ENCODE results near the gene SDK2. TPM values are rescaled to one million over a fixed set of nuclear protein-coding genes. Genes with fewer than 3 reads are reported as not detected.

SDK2 gene
- polyA plus RNA-seq, 3 donors, result 0.01 TPM; not detected in 2

DNA sequence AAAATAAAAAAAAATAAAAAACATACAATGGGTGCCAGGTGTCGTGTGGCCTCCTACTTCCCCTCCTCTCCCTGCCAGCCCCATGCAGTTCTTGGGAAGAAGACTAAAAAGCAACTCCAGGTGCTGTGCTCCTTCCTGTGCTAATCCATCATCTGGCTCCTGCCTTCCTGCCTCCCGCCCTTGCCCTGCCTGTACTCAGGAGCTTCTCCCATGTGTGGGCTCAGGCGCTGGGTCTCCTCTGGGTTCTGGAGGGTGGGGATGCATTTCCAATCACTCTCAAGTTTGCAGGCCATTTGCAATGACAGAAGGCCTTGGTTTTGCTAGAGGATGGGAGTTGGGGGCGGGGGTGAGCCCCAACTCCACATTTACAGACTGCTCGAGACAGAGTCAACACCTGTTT is 122.9 kb downstream of the SDK2 start:
- no peaks in the 10 kb centered on the region for H3K79me2 ChIP-seq (ENCODE audit: insufficient read depth, low read length)
- H3K4me2 ChIP-seq (replicated peaks; ENCODE audit: extremely low read depth, low read length, poor library complexity, severe bottlenecking), result no peak overlapping the region
- H3K27ac ChIP-seq (ENCODE audit: low read depth in 1 of 2, low read length in 2 of 2), result no peak overlapping the region
- H3K4me3 ChIP-seq (replicated peaks in 1 of 3; ENCODE audit: low read depth in 2 of 3, low read length in 3 of 3), result no peak overlapping the region
- no peak overlapping the region for H3K9ac ChIP-seq (ENCODE audit: insufficient read depth, low read length, poor library complexity, severe bottlenecking)
- DNase-seq, result no peak
- no peaks in the 10 kb centered on the region for H3K4me1 ChIP-seq (ENCODE audit: control insufficient read depth in 1 of 2, insufficient read depth in 2 of 2, low read length in 2 of 2)
- no peaks in the 10 kb centered on the region for H3K36me3 Mint-ChIP-seq
- intact Hi-C loops (cut with micrococcal nuclease), result no loop called here
- peaks cover 0 to 3% (median 0%) of the 10 kb centered on the region in 7 donors for H3K9me3 Mint-ChIP-seq
- no peaks in the 10 kb centered on the region for H3K4me1 Mint-ChIP-seq
- no peak overlapping the region for H2AFZ ChIP-seq (ENCODE audit: insufficient read depth, low read depth, low read length, poor library complexity, severe bottlenecking)
- no peaks in the 10 kb centered on the region for H4K20me1 ChIP-seq (ENCODE audit: insufficient read depth, low read length)
- no peaks in the 10 kb centered on the region for H3K36me3 ChIP-seq (replicated peaks in 1 of 2; ENCODE audit: control insufficient read depth in 1 of 2, insufficient read depth in 2 of 2, low read length in 2 of 2)
- no peaks in the 10 kb centered on the region for H3K27me3 ChIP-seq (ENCODE audit: control insufficient read depth in 2 of 2, insufficient read depth in 2 of 2, low read length in 2 of 2)
- 69% methylated on average over 2 of the region's 5 CpGs for WGBS (ENCODE audit: insufficient coverage)
- H3K27me3 Mint-ChIP-seq (ENCODE audit: low read depth in 3 of 3), result peaks cover 0 to 3% (median 2%) of the 10 kb centered on the region in 3 donors
- no peak overlapping the region for H3K27ac Mint-ChIP-seq
- no peaks in the 10 kb centered on the region for H3K9me3 ChIP-seq (replicated peaks in 1 of 2; ENCODE audit: control insufficient read depth in 1 of 2, insufficient read depth in 1 of 2, low read length in 2 of 2)
- no peak overlapping the region for H3K4me3 Mint-ChIP-seq
- TF ChIP-seq, protein P1, sequence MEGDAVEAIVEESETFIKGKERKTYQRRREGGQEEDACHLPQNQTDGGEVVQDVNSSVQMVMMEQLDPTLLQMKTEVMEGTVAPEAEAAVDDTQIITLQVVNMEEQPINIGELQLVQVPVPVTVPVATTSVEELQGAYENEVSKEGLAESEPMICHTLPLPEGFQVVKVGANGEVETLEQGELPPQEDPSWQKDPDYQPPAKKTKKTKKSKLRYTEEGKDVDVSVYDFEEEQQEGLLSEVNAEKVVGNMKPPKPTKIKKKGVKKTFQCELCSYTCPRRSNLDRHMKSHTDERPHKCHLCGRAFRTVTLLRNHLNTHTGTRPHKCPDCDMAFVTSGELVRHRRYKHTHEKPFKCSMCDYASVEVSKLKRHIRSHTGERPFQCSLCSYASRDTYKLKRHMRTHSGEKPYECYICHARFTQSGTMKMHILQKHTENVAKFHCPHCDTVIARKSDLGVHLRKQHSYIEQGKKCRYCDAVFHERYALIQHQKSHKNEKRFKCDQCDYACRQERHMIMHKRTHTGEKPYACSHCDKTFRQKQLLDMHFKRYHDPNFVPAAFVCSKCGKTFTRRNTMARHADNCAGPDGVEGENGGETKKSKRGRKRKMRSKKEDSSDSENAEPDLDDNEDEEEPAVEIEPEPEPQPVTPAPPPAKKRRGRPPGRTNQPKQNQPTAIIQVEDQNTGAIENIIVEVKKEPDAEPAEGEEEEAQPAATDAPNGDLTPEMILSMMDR (IDR thresholded peaks at IDR 0.05), result no peak

DNA sequence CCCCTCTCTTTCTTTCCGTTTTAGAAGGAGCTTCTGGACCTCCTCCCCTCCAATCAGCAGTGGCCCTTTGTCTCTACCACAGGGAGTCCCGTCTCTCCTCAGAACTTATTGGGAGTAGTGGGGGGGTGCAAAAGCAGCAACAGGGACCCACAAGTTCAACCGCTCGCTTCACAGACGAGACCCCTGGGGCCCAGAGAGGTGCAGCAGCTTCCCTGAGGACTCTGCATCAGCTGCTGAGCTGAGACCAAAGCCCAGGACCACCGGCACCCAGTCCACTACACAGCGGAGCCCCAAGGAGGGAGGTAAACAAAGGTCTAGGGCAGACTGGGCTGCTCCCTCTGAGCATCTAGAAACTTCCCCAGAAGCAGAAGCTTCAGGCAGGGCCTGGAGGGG is 123.9 kb downstream of the SDK2 start:
- no peaks in the 10 kb centered on the region for H3K4me1 Mint-ChIP-seq
- 100% methylated on average over 3 of the region's 7 CpGs for WGBS (ENCODE audit: insufficient coverage)
- Histone ChIP-seq H3K79me2 (ENCODE audit: insufficient read depth, low read length) (no peaks in the 10 kb centered on the region), H3K27me3 (ENCODE audit: control insufficient read depth in 2 of 2, insufficient read depth in 2 of 2, low read length in 2 of 2) (no peaks in the 10 kb centered on the region), H3K9me3 (replicated peaks in 1 of 2; ENCODE audit: control insufficient read depth in 1 of 2, insufficient read depth in 1 of 2, low read length in 2 of 2) (no peaks in the 10 kb centered on the region), H3K9ac (ENCODE audit: insufficient read depth, low read length, poor library complexity, severe bottlenecking) (no peak overlapping the region), H3K4me1 (ENCODE audit: control insufficient read depth in 1 of 2, insufficient read depth in 2 of 2, low read length in 2 of 2) (no peaks in the 10 kb centered on the region), H3K27ac (ENCODE audit: low read depth in 1 of 2, low read length in 2 of 2) (no peak overlapping the region), H3K36me3 (replicated peaks in 1 of 2; ENCODE audit: control insufficient read depth in 1 of 2, insufficient read depth in 2 of 2, low read length in 2 of 2) (no peaks in the 10 kb centered on the region), H3K4me2 (replicated peaks; ENCODE audit: extremely low read depth, low read length, poor library complexity, severe bottlenecking) (no peak overlapping the region), H3K4me3 (replicated peaks in 1 of 3; ENCODE audit: low read depth in 2 of 3, low read length in 3 of 3) (no peak overlapping the region), H4K20me1 (ENCODE audit: insufficient read depth, low read length) (no peaks in the 10 kb centered on the region), H2AFZ (ENCODE audit: insufficient read depth, low read depth, low read length, poor library complexity, severe bottlenecking) (no peak overlapping the region)
- H3K4me3 Mint-ChIP-seq, result no peak overlapping the region
- no peak for DNase-seq
- peaks cover 0 to 3% (median 0%) of the 10 kb centered on the region in 7 donors for H3K9me3 Mint-ChIP-seq
- H3K36me3 Mint-ChIP-seq, result no peaks in the 10 kb centered on the region
- peaks cover 0 to 3% (median 2%) of the 10 kb centered on the region in 3 donors for H3K27me3 Mint-ChIP-seq (ENCODE audit: low read depth in 3 of 3)
- intact Hi-C loops (cut with micrococcal nuclease), result no loop called here
- no peak overlapping the region for H3K27ac Mint-ChIP-seq
- TF ChIP-seq, protein P1 (IDR thresholded peaks at IDR 0.05), result no peak
